AG04449 (cell line): ENCODE measurements around the gene ADI1.

ENCODE experiments used
- CTCF ChIA-PET: fragments of 350-600 bp; formaldehyde crosslinking; extraction: SDS; loops from one replicate; lab custom pipeline; 2021; ENCODE audit warnings: antibody characterized with exemption; lab: Yijun Ruan, JAX
- POLR2A ChIA-PET: fragments of 400-600, 350-600 bp; formaldehyde crosslinking; extraction: SDS; loops from one replicate; lab custom pipeline; 2020; ENCODE audit warnings: antibody characterized with exemption, inconsistent platforms; lab: Yijun Ruan, JAX
- DNase-seq: peaks from one replicate; pipeline ENCODE4 v3.0.0-alpha.2; 2010; ENCODE audit warnings: low read depth, low spot score
- H3K4me3 ChIP-seq: 2 replicates; pipeline ENCODE4 v1.5.1; 2011; ENCODE audit warnings: low read depth, mild to moderate bottlenecking, control low read depth, low read length
- TF ChIP-seq, protein P1 (sequence below): IDR thresholded peaks from one replicate; pipeline ENCODE4 v1.5.1; 2011; ENCODE audit warnings: mild to moderate bottlenecking, moderate library complexity, low read length, control low read depth, inconsistent platforms; ENCODE audit not compliant: insufficient read depth; ENCODE audit errors: missing control alignments

ADI1 gene

GRCh38 chr2:3469486-3469885 lies 49.8 kb downstream of the ADI1 start:
- no peak for DNase-seq
- ChIA-PET POLR2A (no interaction called here), CTCF (interaction anchor here (0.6 to 1.6 kb wide), 3 partner anchors 46 to 182 kb away, joined by 3 to 5 read pairs (median 4); no protein-coding TSS in a partner anchor)
- TF ChIP-seq, protein P1, sequence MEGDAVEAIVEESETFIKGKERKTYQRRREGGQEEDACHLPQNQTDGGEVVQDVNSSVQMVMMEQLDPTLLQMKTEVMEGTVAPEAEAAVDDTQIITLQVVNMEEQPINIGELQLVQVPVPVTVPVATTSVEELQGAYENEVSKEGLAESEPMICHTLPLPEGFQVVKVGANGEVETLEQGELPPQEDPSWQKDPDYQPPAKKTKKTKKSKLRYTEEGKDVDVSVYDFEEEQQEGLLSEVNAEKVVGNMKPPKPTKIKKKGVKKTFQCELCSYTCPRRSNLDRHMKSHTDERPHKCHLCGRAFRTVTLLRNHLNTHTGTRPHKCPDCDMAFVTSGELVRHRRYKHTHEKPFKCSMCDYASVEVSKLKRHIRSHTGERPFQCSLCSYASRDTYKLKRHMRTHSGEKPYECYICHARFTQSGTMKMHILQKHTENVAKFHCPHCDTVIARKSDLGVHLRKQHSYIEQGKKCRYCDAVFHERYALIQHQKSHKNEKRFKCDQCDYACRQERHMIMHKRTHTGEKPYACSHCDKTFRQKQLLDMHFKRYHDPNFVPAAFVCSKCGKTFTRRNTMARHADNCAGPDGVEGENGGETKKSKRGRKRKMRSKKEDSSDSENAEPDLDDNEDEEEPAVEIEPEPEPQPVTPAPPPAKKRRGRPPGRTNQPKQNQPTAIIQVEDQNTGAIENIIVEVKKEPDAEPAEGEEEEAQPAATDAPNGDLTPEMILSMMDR = no peak
- H3K4me3 ChIP-seq = no peak overlapping the region

GRCh38 chr2:3468296-3468988 lies 50.9 kb downstream of the ADI1 start:
- TF ChIP-seq, protein P1 = no peak
- no peak for DNase-seq
- no peak overlapping the region for H3K4me3 ChIP-seq
- CTCF ChIA-PET = interaction anchor here (0.6 to 1.4 kb wide), 2 partner anchors 44 to 183 kb away, joined by 3 to 4 read pairs; no protein-coding TSS in a partner anchor
- POLR2A ChIA-PET = no interaction called here

GRCh38 chr2:3467654-3468053 lies 51.7 kb downstream of the ADI1 start:
- CTCF ChIA-PET = interaction anchor here (1.4 kb wide), 1 partner anchor 43 kb away, joined by 4 read pairs; no protein-coding TSS in a partner anchor
- TF ChIP-seq, protein P1 = no peak
- no peak for DNase-seq
- H3K4me3 ChIP-seq = no peak overlapping the region
- POLR2A ChIA-PET = no interaction called here

GRCh38 chr2:3466966-3467365 lies 52.4 kb downstream of the ADI1 start:
- no peak for DNase-seq
- H3K4me3 ChIP-seq = no peak overlapping the region
- ChIA-PET POLR2A (no interaction called here), CTCF (interaction anchor here (0.7 to 1.2 kb wide), 2 partner anchors 44 to 91 kb away, joined by 3 read pairs; partner anchors contain the start of gene RNASEH1)
- TF ChIP-seq, protein P1 = no peak

DNA sequence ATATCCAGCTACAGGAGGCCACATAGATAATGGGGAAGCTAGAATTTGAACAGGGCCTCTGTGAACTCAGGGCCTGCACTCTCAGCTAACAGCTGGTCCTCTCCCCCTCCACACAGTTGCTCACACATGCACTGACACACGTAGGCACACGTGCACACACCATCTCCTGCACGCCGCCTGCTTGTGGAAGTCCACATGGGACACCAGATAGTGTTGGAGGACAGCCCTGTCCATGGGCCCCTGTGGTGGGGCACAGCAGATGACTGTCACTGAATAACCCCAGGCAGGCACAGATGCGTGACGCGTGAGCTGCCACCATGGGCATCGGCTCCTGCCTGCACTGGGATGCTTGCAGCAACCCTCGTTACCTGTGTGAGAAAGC lies 52.9 kb downstream of the ADI1 start:
- ChIA-PET CTCF (interaction anchor here (0.6 to 1.4 kb wide), 5 partner anchors 43 to 185 kb away, joined by 3 to 5 read pairs (median 3); partner anchors contain the start of gene RNASEH1), POLR2A (no interaction called here)
- TF ChIP-seq, protein P1 = no peak
- H3K4me3 ChIP-seq = no peak overlapping the region
- no peak for DNase-seq

DNA sequence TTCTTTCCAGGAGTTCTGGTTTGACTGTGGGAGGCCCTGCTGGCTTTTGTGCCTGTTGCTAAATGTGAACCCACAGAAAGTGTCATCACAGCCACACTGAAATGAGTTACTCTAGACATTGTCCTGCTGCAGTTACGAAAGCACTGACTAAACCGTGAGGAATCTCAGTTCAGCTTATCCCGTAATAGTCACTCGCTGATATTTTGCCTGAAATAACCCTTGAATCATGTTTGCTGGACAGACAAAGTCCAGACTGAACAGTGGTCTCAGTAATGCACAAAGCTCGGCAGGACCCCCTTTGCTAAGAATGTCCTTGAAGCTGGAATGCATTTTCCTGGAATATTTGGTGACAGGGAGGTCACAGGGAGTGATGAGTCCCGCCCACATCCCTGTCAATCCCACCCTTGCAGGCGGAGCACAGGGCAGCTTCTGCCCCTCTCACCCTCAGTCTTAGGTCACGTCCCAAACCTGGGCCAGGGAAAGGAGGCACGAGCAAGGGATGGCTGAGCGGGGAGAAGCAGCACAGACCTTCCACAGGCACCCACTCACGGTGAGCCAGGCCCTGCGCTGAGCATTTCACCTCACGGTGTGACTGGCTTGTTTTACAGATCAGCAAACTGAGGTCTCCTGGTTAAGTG lies 53.4 kb downstream of the ADI1 start:
- DNase-seq = peak; percentile 70
- TF ChIP-seq, protein P1 = no peak
- ChIA-PET CTCF (interaction anchor here (0.6 to 1.4 kb wide), 5 partner anchors 43 to 186 kb away, joined by 3 to 5 read pairs (median 3); partner anchors contain the start of gene RNASEH1), POLR2A (no interaction called here)
- no peak overlapping the region for H3K4me3 ChIP-seq
